Heart left ventricle (tissue), 13 donors: ENCODE results near the gene FCHSD2.

Experiments
- CTCF ChIP-seq, 12 donors: fragments of 200-600 bp; sonication (generic) in 4 of 12; IDR thresholded peaks; one replicate each; pipeline versions ENCODE4 v1.5.0 to v1.8.0; 2018 to 2022; ENCODE audit warnings: antibody characterized with exemption in 12 of 12, mild to moderate bottlenecking in 5 of 12
- POLR2A ChIP-seq, 2 donors: fragments of 450-650 bp; IDR thresholded peaks; one replicate each; pipeline ENCODE4 v1.6.1; 2017; ENCODE audit warnings: antibody characterized with exemption in 2 of 2, mild to moderate bottlenecking in 2 of 2, moderate library complexity in 2 of 2
- donor health status: ischemic (EF 13 %, LVEDD 7.1; RV severe dilation, severe dysfunction).
- donor health status: DM: no; HTN: yes; CAD: no.
- donor health status: DM: no; HTN: no; CAD: no.
- donor health status: ischemic (EF 25% LVEDD 6.9; RV normal size, moderate dysfunction).
- donor health status: ischemic (EF 25% LVEDD 5.7; RV mildly dilated, moderate dysfunction).
- donor health status: ischemic (EF 35%, LVEDD 5.7; RV mildly dilated, moderate dysfunction).
- donor health status: nonischemic (EF 11% LVEDD 7.7; RV severe dilation, severe dysfunction).
- donor health status: DM: yes; HTN: yes; CAD: no.
- donor health status: PGD.
- donor health status: ischemic (EF 29% LVEDD 5.4; RV normal size, mild dysfunction).
- donor health status: nonischemic (EF 23%, LVEDD 6.1; RV moderate dilation, normal function).

- TF ChIP-seq CTCF (IDR thresholded peaks at IDR 0.05) (no peak), POLR2A (IDR thresholded peaks at IDR 0.05) (no peak)
Observed at GRCh38 chr11:72841397-72841796, 300.7 kb downstream of the FCHSD2 start.
